NCI-H446 treated with DMSO at 0.1 percent for 48 hours (cell line): Measurements from ENCODE around the gene ALDOC.

Experiments
- DNase-seq: peaks from one replicate; lab custom pipeline; 2025; lab: John Stamatoyannopoulos, UW

Gene ALDOC

DNA sequence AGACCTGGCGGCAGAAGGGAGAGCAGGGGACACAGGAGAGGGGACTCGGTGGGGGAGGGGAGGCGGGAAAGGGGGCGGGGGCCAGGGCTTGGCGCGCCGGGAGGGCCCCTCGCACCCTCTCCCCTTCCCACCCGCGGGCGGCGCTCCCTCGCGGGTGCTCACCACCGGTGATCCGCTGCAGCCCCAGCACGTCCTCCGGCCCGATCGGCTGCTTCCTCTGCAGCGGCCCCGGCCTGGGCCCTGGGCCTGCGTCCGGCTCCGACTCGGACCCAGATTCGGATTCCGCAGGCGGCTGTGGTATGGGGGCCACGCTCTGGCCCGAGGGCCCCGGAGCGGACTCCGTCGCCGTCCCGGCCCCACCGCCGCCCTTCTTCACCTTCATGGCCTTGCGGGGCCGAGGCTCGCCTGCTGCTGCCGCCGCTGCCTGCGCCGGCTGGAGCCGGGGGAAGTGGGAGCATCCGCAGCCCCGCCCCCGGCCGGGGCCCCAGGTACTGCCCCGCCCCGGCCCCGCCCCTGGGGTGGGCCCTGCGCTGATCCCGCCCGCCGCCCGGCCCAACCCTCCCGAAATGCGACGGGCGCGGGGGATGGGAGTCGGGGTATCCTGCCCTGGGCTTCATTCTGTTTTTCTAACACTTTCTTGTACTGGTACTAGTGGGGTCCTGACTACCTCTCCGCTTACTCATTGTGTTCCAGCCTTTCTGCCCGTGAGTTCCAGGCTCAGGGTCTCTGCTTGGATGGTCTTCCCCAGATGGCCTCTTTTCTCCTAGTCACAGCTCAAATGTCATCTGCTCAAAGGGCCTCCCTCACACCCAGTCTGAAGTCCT is 24.3 kb downstream of the ALDOC start, which contains the start of gene UNC119:
Gene UNC119, minus strand, starts transcription at position 449 of the 824 bp plus-strand sequence. Its CDS starts 67 bp downstream, at position 382.
- DNase-seq = no peak

DNA sequence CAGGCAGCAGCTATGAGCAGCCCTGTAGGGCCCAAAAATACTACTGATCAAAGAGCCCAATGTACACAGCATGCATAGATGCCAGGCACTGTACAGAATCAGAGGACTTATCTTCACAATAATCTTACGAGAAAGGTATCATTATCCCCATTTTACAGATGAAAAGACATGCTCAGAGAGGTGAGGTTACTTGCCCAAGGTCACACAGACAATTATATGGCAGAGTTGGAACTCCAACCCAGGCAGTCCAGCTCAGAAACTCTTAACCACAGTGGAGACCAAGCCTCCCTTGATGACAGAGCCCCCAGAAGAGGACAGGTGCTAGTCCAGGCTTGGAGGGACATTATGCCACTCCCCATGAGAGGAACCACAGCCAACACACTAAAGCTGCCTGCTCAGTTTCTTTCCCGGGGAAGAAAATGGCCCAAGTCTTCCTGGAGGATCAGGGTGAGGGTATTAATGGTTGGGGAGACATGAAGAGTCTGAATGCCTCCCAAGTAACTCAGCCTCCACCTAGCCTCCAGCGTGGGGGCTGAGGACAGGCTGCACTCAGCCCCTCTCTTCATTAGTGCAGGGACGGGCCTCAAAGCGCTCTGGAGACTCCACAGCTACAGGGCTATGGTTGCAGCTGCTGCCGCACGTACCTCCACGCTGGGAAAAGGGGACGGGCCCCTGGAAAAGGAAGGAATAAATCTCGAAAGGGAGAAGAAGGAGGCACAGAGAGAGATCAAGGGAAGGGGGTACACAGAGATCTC is 25.1 kb downstream of the ALDOC start:
- no peak for DNase-seq

DNA sequence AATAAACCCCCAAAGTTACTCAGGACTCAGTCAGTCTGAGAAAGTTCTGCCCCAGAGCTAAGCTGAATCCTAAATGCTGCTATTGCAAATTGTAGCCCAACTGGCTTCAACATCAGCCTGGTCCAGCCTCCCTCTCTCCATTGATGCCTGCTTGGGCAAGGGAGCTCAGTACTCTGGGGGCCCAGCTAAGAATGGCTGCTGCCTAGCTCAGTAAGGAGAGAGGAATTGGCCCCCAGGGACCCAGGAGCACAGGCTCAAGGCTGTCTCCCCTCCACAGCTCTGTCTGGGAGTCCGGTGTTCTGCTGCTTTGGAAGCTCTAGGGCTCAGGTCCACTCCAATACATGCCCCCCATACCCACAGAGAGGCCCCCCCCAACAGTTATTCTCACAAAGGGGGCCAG is 25.8 kb downstream of the ALDOC start:
- DNase-seq = no peak

DNA sequence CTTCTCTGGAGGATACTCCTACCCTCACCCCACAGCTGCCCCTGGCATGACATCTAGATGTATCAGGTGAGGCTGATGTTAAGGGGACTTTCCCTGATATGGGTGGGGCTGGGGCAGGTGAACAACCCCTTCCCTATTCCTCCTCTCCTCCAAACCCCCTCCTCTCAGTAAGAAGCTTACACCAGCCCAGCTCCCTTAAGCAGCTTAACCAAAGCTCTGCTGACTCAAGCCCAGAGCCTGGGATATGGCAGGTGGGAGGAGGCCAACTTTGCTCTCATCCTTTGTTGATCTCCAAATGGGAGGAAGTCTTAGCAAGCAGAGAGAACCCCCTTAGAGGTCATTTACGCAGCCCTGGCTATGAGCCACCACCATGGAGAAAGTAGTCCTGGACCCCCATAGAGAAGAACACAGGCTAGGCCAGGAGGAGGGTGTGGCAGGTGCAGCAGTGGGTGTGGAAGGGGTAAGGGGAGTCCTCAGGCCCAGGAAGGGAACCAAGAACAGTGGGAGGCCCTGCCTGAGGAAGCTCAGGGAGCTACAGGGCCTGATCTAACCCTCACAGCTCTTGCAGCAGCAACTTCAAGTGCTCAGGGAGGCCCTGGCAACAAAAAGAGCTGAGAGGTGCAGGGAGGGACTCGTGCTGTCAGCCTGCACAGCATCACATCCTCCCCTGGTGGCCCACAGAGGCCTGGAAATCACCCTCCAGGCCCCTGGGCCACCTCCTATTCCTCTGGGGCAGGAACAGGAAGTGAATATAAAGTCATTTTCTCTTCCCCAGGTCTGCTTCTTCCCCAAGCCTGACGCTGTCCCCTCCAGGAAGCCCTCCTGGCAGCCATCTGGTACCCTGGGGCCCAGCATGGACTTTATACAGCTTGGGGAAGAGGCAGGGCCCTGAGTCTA is 27.2 kb downstream of the ALDOC start:
- no peak for DNase-seq

DNA sequence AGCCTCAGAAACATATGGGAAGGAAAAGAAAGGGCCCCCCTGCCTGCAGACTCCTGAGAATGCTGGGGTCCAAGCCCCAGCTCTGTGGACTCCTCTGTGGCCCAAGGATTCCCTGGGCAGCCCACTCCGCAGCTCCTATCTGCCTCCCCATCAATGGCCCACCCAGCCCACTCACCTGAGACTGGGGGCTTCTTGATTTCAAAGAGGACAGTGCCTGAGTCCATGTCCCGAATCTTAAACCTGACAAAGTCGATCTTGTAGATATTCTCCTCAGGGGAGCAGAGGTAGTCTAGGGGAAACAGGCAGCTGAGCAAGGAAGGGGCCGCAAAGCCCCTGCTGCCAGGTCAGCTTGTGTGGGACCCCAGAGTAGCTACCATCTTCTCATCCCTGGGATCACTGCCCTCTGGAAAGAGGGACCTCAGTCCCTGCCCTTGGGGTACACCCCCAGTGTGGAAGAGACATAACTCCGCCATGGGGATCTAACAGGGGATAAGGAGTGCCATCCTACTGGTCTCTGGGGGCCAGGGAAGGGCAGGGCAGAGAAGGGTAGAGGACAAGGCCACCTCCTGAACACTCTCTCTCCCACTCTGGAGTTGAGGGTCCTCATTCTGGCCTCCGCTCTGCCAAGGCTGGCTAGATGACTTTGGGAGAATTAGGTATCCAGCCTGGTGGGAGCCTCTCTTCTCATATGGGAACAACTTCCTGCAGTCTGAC is 28.1 kb downstream of the ALDOC start:
- DNase-seq = no peak

DNA sequence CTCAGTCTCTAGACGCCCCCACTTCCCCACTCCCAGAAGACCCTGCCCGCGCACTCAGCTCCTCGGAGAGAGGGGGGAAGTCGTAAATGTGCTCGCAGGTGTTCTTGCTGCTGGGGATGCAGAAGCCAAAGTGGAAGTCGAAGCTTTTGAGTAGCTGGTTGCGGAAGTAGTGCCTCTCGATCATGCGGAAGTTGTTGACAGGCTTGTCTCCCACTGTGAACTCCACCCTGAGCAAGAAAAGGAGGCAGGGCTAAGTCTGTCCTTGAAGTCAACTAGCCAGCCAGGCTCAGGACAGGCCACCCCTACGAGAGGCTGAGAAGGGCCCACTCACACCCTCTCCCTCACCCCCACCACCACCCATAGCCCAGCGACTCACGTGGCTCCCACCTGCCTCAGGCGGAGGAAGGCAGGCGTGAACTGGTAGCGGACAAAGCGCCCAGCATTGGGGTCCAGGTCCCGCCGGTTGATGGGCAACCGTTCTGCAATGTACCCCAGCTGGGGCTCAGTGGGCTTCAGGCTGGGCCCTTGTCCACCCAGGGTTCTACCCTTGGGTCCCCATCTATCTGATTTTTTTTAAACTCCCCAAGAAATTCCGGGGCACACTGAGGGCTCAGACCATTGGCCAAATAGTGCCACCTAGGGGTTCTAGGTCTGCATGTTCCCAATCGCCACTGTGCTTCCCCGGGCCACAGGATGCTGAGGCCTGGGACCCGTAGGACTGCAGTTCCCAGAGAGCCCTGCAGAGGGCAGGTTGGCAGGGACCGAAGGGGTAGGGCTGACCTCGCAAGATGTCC is 28.9 kb downstream of the ALDOC start:
- no peak for DNase-seq

DNA sequence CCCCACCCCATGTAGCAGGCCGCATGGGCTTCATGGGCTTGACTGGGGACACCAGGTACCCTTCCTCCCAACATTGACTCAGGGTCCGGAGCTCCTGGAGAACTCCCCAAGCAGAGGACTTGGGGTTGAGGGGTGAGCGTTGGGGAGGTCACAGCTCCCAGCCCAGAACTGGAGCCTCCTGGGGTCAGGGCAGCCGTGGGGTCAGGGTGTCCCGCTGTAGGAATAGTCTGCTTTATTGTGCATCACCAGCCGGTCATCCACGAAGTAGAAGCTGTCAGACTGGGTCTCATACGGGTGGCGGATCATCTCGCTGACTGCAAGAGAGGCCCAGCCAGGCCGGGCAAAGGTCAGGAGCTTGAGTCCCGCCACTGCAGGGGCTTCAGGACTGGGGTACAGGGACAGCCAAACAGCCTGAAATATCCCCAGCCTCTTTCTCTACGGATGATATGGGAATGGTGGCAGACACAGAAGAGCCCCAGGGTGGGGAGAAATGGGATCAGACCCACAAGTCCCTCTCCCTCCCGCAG is 29.5 kb downstream of the ALDOC start:
- no peak for DNase-seq

DNA sequence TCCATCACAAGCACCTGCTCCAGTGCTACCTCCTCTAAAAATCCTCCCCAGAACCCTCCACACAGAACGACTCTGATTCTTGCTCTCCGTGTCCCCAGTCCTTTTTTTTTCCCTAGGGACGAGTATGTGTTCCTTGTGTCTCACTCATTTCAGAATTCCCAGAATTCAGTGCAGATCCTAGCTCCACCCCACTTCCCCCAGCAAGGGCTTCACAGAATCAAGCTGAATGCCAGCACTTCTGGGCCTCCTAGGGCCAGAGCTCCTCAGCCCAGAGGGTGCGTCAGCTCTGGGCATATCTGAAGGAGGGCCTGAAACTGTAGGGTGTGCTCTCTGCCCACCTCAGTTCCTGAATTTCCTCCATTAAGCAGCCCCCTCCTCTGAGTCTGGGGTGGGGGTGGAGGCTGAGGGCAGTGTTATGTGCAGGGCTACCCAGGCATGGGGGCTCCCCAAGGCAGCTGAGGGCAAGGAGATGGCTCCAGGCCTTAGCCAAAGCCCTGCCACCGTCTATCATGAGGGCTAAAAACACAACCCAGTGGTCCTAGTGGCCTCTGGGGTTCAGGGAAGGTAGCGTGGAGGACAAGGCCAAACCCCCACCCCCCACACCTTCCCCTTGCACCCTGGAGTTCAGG is 30.8 kb downstream of the ALDOC start:
- no peak for DNase-seq

DNA sequence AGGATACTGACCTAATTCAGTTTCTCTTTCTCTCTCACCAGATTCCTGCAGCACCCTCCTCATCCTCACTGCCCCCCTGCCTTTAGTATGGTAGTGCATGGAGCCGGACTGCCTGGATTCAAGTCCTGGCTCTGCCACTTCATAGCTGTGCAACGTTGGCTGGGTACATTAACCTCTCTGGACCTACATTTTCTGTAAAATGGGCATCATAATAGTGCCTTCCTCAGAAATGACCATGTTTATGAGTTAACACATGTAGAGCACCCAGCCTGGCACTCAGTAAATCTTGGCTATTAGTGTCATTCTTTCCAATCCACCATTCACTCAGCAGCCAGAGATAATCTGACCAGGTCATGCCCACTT is 31.6 kb downstream of the ALDOC start:
- DNase-seq = no peak

DNA sequence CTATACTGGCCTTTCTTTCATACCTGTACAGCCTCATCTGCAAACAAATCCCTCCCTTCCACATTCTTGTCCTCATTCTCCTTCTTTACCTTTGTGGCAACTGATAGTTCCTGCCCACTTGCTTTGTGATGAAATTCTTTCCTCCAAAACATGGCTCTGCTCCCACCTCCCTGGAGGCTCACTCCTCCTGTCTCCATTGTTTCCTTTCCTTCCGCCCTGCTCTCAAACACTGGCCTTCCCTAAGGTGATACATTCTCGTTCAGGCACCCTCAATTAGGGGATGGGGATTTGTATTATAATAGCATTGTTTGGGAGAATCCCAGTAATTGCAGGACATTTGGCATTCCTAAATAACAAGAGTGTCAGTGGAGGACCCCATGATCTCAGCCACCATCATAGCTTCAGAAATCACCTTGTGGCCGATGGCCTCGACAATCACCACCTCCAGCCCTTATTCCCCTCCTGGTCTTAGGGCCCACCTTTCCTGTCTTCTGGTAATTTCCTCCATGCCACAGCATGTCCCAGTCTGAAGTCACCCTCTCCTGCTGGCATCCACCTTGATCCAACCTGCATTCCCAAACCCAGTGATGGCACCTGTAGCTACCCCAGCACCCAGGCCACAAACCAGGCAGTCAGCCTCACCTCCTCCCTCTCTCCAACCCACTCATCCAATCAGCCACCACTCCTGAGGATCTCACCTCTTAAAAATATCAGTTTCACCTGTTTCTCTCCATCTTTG is 32.1 kb downstream of the ALDOC start:
- DNase-seq = no peak

DNA sequence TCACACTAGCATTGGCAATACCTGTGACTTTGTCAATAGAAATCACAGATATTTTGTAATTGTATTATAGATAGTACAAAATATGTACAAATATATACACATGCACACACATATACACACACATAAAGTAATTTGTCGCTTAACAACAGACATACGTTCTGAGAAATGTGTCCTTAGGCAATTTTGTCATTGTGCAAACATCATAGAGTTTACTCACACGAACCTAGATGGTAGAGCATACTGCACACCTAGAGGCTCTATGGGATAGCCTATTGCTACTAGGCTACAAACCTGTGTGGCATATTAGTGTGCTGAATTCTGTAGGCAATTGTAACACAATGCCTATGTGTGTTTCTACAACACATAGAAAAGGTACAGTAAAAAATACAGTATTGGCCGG is 35.3 kb downstream of the ALDOC start:
- DNase-seq = no peak

DNA sequence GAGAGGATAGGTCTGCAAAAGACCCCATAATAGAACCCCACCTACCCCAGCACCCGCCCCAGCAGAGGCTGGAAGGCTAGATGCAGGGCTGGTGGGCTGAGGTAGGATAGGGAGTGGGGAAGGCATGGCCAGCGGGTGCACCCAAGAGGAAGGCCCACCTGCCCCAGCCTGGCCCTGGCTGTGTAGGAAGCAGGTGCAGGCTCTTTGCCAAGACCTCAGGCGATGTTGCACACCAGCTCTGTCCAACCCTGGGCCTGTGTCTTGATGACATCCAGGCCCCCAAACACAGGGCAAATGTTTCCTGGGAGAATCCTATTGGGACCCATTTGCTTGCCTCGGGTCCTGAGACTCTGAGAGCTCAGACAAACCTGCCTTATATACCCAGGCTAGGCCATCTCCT is 36.5 kb downstream of the ALDOC start:
- no peak for DNase-seq

DNA sequence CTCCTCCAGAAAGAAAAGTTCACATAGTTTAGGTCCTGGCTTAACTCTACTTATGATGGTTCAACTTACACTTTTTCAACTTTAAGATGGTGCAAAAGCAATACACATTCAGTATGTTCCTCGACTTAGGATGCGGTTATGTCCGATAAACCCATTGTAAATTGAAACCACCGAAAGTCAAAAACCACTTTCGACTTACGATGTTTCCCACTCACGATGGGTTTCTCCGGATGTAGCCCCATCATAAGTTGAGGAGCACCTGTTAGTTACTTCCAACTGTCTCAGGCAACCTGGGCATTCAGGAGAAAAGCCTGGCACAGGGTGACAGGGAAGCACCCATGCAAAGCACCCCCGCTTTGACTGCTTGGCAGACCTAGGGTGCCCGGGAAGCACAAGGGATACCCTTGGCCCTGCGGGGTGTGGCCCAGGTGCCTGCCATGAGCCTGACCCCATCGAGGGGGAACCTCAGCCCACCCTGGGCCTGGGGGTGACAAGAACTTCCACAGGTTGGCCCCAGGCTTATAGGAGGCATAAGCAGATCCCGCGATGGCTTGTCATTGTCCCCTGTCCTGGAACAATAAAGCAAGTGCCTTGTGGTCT is 38.3 kb downstream of the ALDOC start:
- no peak for DNase-seq

DNA sequence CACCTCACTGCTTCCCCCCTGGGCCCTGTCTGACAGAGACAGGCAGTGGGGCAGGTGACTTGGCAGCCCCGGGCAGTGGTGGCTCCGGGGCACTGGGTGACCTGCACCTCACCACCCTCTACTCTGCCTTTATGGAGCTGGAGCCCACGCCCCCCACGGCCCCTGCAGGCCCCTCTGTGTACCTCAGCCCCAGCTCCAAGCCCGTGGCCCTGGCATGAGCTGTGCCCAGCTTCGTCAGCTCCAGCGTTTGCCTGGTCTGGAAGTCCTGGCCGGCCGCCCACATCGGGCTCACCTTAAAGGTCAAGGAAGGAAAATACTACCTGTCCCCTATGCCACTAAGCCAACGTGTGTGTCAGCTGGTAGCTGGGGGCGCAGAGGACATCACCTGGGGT is 39.5 kb downstream of the ALDOC start:
- no peak for DNase-seq

DNA sequence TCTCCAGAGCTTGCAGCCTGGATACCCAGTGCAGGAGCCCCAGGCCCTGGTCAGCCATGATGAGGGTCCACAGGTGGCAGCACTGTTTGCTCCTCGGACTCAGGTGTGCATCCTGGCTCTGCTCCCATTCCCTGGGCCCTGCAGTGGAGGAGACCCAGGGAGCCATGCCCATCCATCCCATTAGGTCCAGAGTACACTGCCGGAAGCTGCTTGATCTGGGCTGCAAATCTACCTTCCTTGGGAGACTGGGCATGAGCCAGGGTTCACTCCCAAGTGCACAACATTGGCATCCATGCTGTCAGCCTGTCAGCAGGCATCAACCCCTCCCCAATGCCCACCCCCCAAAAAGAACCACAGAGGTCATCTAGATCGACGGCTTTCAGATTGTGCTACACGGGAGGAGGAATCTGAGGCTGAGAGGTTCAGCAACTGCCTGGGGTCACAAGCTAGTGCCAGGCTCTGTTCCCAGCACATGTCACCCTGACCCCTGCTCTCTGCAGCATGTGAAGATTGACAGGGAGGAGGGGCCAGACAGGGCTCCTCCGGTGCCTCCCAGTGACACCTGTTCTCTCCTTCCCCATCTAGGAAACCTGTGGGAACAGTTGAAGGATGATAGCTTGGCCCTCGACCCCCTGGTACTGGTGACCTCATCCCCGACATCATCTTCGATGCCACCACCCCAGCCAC is 40.0 kb downstream of the ALDOC start:
- DNase-seq = no peak

DNA sequence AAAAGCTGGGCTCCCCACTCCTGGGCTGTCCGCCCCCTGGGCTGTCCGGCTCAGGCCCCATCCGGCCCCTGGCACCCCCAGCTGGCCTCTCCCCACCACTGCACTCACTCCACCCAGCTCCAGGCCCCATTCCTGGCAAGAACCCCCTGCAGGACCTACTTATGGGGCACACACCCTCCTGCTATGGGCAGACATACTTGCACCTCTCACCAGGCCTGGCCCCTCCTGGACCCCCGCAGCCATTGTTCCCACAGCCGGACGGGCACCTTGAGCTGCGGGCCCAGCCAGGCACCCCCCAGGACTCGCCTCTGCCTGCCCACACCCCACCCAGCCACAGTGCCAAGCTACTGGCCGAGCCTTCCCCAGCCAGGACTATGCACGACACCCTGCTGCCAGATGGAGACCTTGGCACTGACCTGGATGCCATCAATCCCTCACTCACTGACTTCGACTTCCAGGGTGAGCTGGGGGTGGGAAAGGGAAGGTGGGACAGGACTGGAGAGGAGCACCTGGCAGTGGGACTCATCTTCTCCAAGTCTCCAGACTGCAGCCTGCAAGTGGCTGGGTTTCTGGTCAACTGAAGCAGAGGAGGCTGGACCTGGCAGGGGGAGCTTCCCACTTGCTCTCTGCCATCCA is 41.8 kb downstream of the ALDOC start:
- DNase-seq = no peak

DNA sequence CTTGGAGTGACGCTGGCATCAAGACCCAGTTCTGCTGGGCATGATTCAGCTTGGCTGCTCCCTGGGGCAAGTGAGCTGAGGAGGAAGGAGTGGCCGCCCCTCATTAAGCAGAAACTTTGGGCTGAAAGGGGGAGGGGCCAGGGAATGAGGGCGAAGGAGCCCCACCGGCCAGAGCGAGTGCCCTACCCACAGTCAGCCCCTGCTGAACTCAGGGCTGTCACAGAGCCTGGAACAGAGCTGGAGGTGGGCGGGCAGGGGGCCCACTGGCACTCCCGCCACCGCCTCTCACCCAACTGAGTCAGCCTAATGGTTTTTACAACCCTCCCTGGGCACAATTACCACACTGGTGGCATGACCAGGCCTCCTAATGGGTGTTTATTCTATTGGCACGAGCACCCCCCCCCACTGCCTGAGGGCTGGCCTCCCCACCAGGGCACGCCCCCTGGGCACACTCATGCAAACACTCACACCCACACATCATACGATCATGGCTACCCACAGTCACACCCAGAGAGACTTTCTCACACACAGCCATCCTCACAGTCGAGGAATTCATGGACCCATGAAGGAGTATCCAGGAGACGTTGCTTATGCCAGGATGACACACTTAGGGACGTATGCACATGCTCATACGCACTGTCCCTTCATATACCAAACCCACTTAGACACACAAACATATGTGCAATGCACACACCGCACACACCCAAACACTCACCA is 43.4 kb downstream of the ALDOC start:
- DNase-seq = no peak
